Activated T-helper 1 cell treated with anti-CD3 and anti-CD28 coated beads, Interleukin-2, amount 50 U/mL, for 16 hours (primary cell): ENCODE data around the gene IL1F10.

Experiments used
- DNase-seq, 2 donors: peaks; one replicate each; pipeline ENCODE4 v3.0.0-alpha.2; 2020; ENCODE audit warnings: low read depth in 1 of 2, low spot score in 1 of 2

The IL1F10 gene

DNA sequence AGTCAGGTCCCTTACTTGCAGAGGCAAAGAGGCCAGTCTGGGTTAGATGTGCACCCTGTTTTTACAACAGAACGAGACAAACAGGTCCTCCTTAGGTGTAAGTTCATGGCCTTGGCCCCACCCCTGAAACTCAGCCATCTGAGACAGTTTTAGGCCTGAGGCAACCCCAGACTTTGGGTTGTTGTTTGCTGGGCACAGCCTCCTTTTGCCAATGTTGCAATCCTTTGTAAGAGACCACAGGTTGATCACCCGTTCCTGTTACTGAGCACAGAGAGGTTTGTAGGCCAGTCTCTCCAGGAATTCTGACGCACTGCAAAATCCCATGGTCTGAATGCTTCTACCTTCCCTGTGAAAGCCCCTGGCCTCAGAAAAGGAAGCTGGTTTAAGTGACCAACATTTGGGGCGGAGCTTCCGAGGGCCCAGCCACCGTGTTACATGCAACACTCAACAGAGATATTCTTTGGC is 44.1 kb downstream of the IL1F10 start:
- no peak for DNase-seq

DNA sequence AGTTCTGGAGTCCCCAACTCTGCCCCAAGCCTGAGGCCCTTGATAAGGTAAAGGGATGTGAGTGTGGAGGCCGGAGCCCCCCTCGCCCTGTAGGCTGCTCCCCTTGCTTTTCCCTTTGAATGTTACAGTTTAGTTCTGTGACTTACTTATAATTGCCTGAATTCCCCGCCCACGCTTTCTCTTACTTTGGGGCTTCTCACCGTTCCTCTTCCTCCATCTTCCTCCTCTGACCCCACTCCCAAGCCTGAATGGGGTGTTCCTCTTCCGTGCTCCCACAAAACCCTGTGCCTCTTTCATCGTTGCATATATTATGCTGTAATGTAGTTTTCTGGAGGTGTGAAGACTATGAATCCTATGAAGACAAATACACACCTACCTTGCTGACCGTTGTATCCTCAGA is 44.7 kb downstream of the IL1F10 start:
- no peak for DNase-seq

DNA sequence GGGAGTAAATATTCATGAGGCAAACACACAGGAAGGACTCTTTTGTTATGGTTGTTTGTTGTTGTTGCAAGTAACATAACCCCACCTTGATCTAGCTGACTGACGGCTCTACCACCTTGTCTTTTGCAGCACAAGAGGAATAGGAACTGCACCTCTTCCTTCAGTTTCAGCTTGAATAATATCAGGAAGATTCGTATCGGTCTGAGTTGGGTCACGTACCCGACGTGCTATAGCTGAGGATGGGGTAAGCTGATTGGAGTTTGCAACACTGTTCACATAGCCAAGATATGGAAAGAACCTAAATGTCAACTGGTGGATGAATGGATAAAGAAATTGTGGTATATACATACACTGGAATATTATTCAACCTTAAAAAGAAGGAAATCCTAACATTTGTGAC is 45.1 kb downstream of the IL1F10 start:
- no peak for DNase-seq

DNA sequence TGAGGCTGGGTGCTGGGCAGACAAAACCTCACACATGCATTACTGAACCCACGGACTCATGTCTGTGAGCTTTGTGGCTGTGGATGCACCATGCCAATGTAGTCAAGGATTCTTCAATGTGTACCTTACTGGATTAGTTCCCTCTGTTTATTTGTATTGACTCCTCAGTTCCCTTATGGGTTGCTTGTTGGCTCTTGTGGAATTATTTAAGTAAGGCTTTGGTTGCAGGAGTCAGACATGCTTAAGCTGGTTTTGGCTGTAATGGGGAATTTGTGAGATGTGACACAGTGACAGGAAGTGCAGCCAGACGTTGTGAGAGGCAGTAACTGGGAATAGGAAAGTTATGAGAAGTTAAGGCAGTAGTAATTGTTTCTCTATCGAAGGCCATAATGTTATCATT is 46.0 kb downstream of the IL1F10 start:
- no peak for DNase-seq

DNA sequence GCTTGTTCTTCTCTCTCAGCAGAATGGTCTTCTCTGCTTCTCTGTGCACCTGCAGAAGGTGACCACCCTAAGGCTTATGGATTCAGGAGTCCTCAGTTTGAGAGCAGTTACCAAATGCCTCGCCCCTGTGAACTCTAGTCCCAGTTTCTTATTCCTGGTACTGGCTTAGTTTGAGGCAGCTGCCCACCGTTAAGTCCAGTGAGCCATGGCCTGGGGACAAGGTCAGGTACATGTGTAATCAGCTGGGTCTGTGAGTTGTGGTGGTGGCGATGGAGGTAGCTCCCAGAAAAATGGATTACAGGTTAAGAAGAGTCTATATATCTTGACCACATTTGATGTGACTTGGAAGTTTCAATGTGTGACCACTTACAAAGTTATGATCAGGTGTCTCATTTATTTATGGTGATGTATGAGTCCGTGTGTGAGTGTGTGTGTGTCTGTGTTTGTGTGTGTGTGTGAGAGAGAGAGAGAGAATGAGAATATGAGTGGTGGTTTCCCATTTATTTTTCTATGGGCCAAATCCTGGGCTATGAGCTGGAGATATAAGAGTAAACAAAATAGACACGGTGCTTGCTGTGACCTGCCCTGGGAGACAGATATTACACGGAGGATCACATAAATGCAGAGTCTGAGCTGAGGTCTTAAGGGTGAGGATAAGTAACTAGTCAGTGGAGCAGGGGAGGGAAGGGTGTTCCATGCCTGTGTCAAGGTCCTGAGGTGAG is 46.6 kb downstream of the IL1F10 start:
- no peak for DNase-seq

DNA sequence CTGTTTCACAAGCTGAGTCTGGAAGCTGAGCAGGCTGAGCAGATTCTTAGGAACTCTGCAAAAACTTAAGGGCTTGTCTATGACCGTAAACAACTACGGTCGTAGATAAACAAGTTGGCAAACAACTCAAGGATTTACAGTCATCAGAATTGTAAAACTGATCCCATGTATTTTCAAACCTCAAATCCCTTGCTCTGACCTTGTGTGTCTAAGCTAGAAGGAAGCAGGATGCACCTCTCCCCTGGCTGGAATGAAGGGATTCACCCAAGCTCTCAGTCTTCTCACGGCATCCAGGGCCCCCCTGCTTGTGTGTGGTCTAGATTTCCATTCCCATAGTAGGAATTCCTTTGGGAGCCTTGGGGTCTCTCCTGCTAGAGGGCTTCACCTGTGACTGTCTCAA is 47.2 kb downstream of the IL1F10 start:
- DNase-seq, result no peak

DNA sequence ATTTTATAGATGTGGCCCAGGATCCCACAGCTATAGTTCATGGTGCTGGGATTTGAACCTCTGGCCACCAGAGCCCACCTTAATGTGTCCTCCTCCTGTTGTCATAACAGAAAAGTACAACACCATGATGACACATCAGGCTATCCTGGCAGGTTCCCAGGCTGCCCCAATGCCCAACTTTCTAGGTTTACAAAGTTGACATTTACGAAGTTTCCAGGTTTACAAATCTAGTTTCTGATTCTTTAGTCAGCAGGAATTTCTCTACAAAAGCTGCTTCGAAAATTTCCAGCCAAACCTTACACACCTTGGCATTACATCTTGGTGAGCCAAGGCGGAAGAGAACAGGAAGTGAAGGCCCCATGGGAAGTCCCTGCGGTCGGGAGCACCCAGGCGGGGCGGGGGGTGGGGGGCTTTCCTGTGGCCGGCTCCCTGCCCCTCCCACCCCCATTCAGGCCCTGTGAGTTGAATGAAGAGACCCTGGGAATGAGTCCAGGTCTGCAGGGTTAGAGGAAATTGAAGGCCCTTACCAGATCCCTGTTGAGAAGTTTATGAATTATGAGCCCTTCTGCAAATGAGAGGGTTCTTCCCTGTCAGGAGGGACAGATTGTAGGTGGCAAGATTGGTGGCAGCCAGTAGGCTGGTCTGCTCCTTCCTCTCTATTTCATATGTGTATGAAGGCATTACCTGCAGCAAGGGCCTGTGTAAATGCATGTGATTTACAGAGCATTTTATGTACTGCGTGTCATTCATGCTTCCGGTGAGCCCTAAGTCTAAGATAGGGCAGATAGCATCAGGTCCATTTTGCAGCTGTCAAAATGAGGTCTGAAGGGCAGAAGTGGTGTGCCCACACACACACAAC is 48.6 kb downstream of the IL1F10 start:
- no peak for DNase-seq

DNA sequence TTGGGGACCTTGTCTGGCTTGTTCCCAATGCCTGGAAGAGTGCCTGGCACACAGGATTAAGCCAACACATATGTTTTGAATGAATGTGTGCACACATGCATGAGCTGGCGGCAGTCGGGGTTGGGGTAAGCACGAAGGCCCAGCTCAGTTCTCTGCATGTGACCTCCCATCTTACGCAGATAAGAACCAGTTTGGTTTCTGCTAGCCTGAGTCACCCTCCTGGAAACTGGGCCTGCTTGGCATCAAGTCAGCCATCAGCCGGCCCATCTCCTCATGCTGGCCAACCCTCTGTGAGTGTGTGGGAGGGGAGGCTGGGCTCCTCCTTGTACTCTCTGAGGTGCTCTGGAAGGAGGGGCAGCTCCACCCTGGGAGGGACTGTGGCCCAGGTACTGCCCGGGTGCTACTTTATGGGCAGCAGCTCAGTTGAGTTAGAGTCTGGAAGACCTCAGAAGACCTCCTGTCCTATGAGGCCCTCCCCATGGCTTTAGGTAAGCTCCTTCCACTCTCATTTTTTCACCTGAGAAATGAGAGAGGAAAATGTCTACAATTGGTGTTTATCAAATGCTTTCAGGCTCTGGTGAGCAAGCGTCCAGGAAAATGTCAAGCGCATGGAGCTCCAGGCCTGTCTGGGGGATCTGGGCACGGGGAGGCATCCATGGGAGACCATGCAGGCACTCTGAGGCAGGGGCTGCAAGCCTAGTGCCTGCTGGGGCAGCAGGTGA is 49.9 kb downstream of the IL1F10 start:
- DNase-seq, result no peak

DNA sequence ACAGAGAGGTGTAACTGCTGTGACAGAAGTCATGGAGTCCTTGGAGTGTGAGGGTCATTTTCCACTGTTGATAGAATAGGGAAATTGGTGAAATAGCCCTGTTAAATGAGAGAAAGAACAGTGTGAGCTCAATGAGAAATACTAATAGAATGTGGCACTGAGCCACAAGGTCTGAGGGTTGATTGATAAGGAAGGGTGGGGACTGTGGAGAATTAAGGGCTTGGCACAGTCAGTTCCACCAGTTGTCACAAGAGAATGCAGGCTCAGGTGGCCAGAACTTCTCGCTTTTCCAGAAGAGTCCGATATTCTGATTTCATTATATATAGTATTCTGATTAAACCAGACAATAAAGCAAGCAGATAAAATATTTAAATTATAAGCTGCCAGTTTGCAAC is 50.5 kb downstream of the IL1F10 start:
- no peak for DNase-seq

DNA sequence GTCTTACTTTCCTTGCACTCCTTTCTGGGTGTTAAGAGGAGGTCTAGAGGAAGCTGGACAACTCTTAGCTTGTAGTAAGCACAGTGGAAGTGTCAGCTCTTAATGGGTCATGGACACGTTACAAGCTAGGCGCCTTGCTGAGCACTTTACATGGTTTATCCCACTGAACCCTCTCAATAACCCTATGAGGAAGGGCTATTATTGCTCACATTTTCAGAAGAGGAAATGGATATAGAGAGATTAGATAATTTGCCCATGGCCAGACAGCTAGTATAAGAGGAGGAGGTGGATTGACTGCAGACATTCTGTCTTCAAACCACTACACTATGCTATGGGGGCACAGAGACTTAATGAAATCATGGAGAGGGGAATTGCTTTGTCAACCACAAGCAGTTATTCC is 51.3 kb downstream of the IL1F10 start:
- no peak for DNase-seq

DNA sequence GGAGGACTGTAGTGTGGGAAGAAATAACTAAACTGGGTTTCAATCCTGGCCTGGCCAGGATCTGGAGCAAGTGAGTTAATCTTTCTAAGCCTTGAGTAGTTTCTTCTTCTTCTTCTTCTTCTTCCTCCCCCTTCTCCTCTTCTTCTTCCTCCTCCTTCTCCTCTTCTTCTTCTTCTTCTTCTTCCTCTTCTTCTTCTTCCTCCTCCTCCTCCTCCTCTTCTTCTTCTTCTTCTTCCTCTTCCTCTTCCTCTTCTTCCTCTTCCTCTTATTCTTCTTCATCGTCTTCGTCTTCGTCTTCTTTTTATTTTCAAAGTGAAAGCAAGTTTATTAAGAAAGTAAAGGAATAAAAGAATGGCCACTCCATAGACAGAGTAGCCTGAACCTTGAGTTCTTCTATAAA is 53.1 kb downstream of the IL1F10 start:
- DNase-seq, result no peak

DNA sequence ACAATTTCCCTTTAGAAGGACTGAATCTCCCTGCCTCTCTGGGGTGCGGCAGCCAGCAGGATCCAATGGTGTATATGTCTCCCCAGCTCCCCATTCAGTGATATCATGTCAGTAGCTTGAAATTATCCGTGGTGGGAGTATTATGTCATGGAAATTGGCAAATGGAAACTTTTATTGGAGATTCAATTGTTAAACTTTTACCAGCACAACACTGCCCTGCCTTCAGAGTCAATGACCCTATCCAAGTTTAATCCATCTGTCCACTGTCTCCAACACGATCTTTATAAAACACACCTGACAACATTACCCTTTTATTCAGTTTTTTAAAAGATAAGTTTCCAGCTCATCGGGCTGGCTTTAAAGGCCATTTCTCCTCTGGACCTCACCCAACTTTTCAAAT is 54.6 kb downstream of the IL1F10 start:
- DNase-seq, result no peak

DNA sequence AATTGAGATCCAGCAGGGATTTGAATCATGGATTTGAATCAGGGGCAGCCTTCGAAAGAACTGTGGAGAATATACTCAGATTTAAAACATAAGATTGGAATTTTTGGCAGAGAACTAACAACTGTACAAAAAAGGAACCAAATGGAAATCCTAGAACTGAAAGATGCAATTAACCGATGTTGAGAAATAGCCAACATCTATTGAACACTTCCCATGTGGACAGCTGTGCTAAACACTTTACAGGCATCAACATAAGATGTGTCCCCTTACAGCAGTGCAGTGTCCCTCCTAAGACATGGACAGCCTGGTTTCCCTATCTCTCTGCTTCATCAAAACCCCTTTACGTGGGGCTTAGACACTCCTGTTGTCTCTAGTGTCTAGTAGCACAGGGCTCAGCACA is 56.0 kb downstream of the IL1F10 start:
- DNase-seq, result no peak

DNA sequence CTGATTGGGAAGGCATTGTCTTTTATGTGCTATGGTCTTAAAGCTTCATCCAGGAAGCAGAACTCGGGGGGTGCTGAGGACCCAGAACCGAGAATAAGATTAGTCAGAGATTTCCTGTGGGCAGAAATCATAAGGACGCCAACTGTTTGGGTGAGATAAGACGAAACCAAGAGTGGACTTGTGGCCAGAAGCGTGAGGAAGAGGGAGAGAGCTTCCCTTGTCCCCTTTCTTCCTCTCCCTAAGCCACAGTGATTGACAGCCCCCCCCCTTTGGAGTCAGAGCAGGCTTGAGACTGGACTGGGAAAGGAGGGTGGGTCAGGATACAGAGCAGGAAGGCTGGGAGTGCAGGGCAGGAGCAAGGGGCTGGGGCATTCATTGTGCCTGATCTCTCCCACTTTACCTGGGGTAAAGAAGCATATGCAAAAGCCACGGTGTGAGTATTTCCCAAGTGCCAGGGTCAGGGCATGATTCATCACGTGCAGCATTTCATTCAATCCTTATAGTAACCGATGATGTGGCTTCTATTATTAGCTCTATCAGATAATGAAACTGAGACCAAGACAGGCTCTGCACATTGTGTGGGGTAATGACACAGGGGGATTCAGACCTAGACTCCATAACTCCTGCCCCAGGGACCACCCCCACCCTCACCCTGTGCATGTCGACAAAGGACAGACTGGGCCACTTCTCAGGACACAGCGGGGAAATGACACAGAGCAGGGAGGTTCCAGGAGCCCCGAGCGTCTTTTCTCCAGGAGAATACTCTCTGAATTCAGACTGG is 56.6 kb downstream of the IL1F10 start:
- no peak for DNase-seq
